Activated naive CD4-positive, alpha-beta T cell treated with anti-CD3 and anti-CD28 coated beads for 36 hours (primary cell): ENCODE results near the gene EIF4G1. TPM values are rescaled to one million over a fixed set of nuclear protein-coding genes. Genes with fewer than 3 reads are reported as not detected.

ENCODE experiments used
- CTCF ChIA-PET: fragments of 350-600 bp; sonication (Branson Sonifier 250); formaldehyde crosslinking; loops from one replicate; lab custom pipeline; 2021; ENCODE audit warnings: antibody characterized with exemption; lab: Charles Lee
- DNase-seq: peaks from one replicate; pipeline ENCODE4 v3.0.0-alpha.2; 2020
- H3K27ac Mint-ChIP-seq: one replicate; pipeline ENCODE4 v1.8.0; 2021; ENCODE audit warnings: mild to moderate bottlenecking, mixed read lengths
- H3K27me3 Mint-ChIP-seq: one replicate; pipeline ENCODE4 v1.8.0; 2021; ENCODE audit warnings: low read depth, mixed read lengths
- H3K36me3 Mint-ChIP-seq: one replicate; pipeline ENCODE4 v1.8.0; 2021; ENCODE audit warnings: low read depth, mixed read lengths
- H3K4me1 Mint-ChIP-seq: one replicate; pipeline ENCODE4 v1.8.0; 2021; ENCODE audit warnings: low read depth, mixed read lengths
- H3K4me3 Mint-ChIP-seq: one replicate; pipeline ENCODE4 v1.8.0; 2021; ENCODE audit warnings: mild to moderate bottlenecking, moderate library complexity, mixed read lengths
- H3K9me3 Mint-ChIP-seq: one replicate; pipeline ENCODE4 v1.8.0; 2021; ENCODE audit warnings: mixed read lengths
- intact Hi-C: fragments of 100-400 bp; cut with micrococcal nuclease; formaldehyde crosslinking; loops from one replicate; pipeline ENCODE4 v1.15.1; 2023
- total RNA-seq, 2 experiments: library from RNA; stranded (reverse); gene quantifications; one replicate each; pipeline ENCODE4 v1.2.3, GENCODE V29; 2021

EIF4G1 gene
- total RNA-seq, 2 experiments from 2014 or later, result 345 to 375 TPM

DNA sequence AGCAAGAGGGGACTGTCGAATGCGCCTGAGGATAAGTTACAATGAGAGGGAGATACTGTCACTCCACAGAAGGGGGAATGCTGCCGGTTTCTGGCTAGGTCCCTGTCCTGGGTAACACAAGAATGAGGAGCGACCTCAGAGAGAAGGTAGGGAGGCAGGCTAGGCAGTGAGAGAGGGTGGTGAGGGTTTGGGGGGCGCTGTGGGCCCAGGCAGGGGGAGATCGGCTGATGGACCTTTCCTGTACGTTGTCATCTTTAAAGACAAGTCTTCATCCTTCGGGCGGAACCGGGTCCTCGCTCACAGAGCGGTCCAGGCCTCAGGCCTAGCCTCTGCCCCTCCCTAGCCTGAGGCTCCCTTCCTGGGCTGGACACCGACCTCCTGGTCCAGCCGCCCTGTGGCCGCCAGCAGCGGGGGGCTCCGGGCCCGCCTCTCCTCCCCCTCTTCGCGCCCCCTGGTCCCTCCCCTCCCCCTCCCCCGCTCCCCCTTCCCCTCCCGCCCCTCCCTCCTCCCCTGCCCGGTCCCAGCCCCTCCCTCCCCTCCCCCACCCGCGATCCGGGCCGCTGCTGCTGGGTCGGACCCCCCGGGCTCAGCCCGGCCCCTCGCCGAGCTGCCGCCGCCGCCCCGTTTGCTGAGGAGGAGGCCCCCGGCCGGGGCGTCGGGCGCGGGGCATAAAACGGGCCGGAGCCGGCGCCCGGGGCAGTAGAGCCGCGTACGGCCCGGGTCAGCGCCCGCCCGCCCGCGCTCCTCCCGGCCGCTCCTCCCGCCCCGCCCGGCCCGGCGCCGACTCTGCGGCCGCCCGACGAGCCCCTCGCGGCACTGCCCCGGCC, 65.2 kb downstream of the EIF4G1 start, which contains the start of gene CHRD:
TSS of gene CHRD (plus strand) at position 697 of the 827 bp plus-strand sequence. CDS start 265 bp downstream, outside the sequence.
- Mint-ChIP-seq H3K4me3 (peak within 1 kb of the TSS; percentile 49), H3K27ac (no peak within 1 kb of the TSS), H3K4me1 (peaks cover 6% of the 10 kb centered on the region), H3K27me3 (peaks cover 35% of the 10 kb centered on the region), H3K9me3 (no peaks in the 10 kb centered on the region), H3K36me3 (no peaks in the 10 kb centered on the region)
- CTCF ChIA-PET, result no interaction called here
- no peak for DNase-seq
- intact Hi-C loops, result no loop called here

DNA sequence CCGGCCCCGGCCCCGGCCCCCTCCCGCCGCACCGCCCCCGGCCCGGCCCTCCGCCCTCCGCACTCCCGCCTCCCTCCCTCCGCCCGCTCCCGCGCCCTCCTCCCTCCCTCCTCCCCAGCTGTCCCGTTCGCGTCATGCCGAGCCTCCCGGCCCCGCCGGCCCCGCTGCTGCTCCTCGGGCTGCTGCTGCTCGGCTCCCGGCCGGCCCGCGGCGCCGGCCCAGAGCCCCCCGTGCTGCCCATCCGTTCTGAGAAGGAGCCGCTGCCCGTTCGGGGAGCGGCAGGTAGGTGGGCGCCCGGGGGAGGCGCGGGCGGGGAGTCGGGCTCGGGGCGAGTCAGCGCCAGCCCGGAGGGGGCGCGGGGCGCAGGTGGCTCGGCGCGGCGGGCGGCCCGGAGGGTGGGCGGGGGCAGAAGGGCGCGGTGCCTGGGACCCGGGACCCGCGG, 65.8 kb downstream of the EIF4G1 start:
- DNase-seq, result peak; percentile 51
- Mint-ChIP-seq H3K36me3 (no peaks in the 10 kb centered on the region), H3K27me3 (peaks cover 39% of the 10 kb centered on the region), H3K4me1 (peaks cover 6% of the 10 kb centered on the region), H3K9me3 (no peaks in the 10 kb centered on the region), H3K27ac (no peak overlapping the region), H3K4me3 (no peak overlapping the region)
- intact Hi-C loops, result no loop called here
- CTCF ChIA-PET, result no interaction called here

GRCh38 chr3:184380627-184381260, 66.3 kb downstream of the EIF4G1 start:
- no peaks in the 10 kb centered on the region for H3K36me3 Mint-ChIP-seq
- CTCF ChIA-PET, result interaction anchor here (1.1 kb wide), 1 partner anchor 9 kb away, joined by 6 read pairs; no protein-coding TSS in a partner anchor
- intact Hi-C loops, result no loop called here
- H3K27me3 Mint-ChIP-seq, result peaks cover 39% of the 10 kb centered on the region
- H3K4me1 Mint-ChIP-seq, result peaks cover 6% of the 10 kb centered on the region
- DNase-seq, result no peak
- no peaks in the 10 kb centered on the region for H3K9me3 Mint-ChIP-seq
- peak overlapping the region; percentile 34 for H3K4me3 Mint-ChIP-seq
- H3K27ac Mint-ChIP-seq, result no peak overlapping the region

- peak overlapping the region; percentile 34 for H3K4me3 Mint-ChIP-seq
- no peaks in the 10 kb centered on the region for H3K36me3 Mint-ChIP-seq
- H3K4me1 Mint-ChIP-seq, result peaks cover 6% of the 10 kb centered on the region
- CTCF ChIA-PET, result interaction anchor here (1.1 kb wide), 1 partner anchor 10 kb away, joined by 6 read pairs; no protein-coding TSS in a partner anchor
- H3K27ac Mint-ChIP-seq, result no peak overlapping the region
- no peak for DNase-seq
- intact Hi-C loops, result no loop called here
- H3K27me3 Mint-ChIP-seq, result peaks cover 39% of the 10 kb centered on the region
- no peaks in the 10 kb centered on the region for H3K9me3 Mint-ChIP-seq
Observed at GRCh38 chr3:184381261-184382224, 67.1 kb downstream of the EIF4G1 start.

GRCh38 chr3:184382326-184383032, 68.1 kb downstream of the EIF4G1 start:
- Mint-ChIP-seq H3K4me3 (no peak overlapping the region), H3K9me3 (no peaks in the 10 kb centered on the region), H3K36me3 (no peaks in the 10 kb centered on the region), H3K27ac (no peak overlapping the region), H3K27me3 (peaks cover 39% of the 10 kb centered on the region), H3K4me1 (peaks cover 6% of the 10 kb centered on the region)
- CTCF ChIA-PET, result no interaction called here
- no peak for DNase-seq
- intact Hi-C loops, result no loop called here

GRCh38 chr3:184383033-184383740, 68.8 kb downstream of the EIF4G1 start:
- CTCF ChIA-PET, result interaction anchor here (0.7 to 1.2 kb wide), 3 partner anchors 10 to 156 kb away, joined by 3 to 6 read pairs (median 5); no protein-coding TSS in a partner anchor
- peaks cover 36% of the 10 kb centered on the region for H3K27me3 Mint-ChIP-seq
- H3K9me3 Mint-ChIP-seq, result no peaks in the 10 kb centered on the region
- H3K36me3 Mint-ChIP-seq, result no peaks in the 10 kb centered on the region
- intact Hi-C loops, result no loop called here
- peaks cover 6% of the 10 kb centered on the region for H3K4me1 Mint-ChIP-seq
- no peak for DNase-seq
- no peak overlapping the region for H3K4me3 Mint-ChIP-seq
- no peak overlapping the region for H3K27ac Mint-ChIP-seq

- CTCF ChIA-PET, result interaction anchor here (0.6 to 1.3 kb wide), 5 partner anchors 9 to 157 kb away, joined by 3 to 6 read pairs (median 5); no protein-coding TSS in a partner anchor
- Mint-ChIP-seq H3K4me1 (peaks cover 3% of the 10 kb centered on the region), H3K27me3 (peaks cover 26% of the 10 kb centered on the region), H3K9me3 (no peaks in the 10 kb centered on the region), H3K27ac (no peak overlapping the region), H3K36me3 (no peaks in the 10 kb centered on the region), H3K4me3 (no peak overlapping the region)
- no peak for DNase-seq
- intact Hi-C loops, result no loop called here
Observed at GRCh38 chr3:184384342-184384741, 69.9 kb downstream of the EIF4G1 start.

Other genes with a start within 250 kb of the EIF4G1 start
- gene HTR3E, start 217.5 kb upstream of the EIF4G1 start, total RNA-seq, result not detected
- 10 to 100 TPM; 48.8 to 56.4 TPM for gene EIF2B5, start 179.2 kb upstream of the EIF4G1 start, total RNA-seq
- gene DVL3, start 159.2 kb upstream of the EIF4G1 start, total RNA-seq, result 10 to 100 TPM; 19.6 to 19.9 TPM
- 100 to 1,000 TPM; 206 to 212 TPM for gene AP2M1, start 139.8 kb upstream of the EIF4G1 start, total RNA-seq
- 10 to 100 TPM; 38.5 to 39.1 TPM for gene ABCF3, start 128.4 kb upstream of the EIF4G1 start, total RNA-seq
- not detected for gene VWA5B2, start 85.0 kb upstream of the EIF4G1 start, total RNA-seq
- 10 to 100 TPM; 28.9 to 31.0 TPM for gene ALG3, start 65.6 kb upstream of the EIF4G1 start, total RNA-seq
- gene EEF1AKMT4, start 64.9 kb upstream of the EIF4G1 start, total RNA-seq, result 1 to 10 TPM; 2.7 TPM
- not detected for gene CAMK2N2, start 53.1 kb upstream of the EIF4G1 start, total RNA-seq
- gene ECE2, start 38.6 kb upstream of the EIF4G1 start, total RNA-seq, result not detected
- 100 to 1,000 TPM; 244 to 257 TPM for gene PSMD2, start 15.4 kb upstream of the EIF4G1 start, total RNA-seq
- gene FAM131A, start 23.0 kb downstream of the EIF4G1 start, total RNA-seq, result 1 to 10 TPM; 3.8 to 5.0 TPM
- 1 to 10 TPM; 2.9 TPM for gene CLCN2, start 47.0 kb downstream of the EIF4G1 start, total RNA-seq
- gene POLR2H, start 47.1 kb downstream of the EIF4G1 start, total RNA-seq, result 10 to 100 TPM; 76.5 to 89.9 TPM
- not detected for gene THPO, start 63.6 kb downstream of the EIF4G1 start, total RNA-seq
- gene CHRD, start 65.4 kb downstream of the EIF4G1 start, total RNA-seq, result not detected
- gene EPHB3, start 247.2 kb downstream of the EIF4G1 start, total RNA-seq, result not detected